K562 (cell line): ENCODE results near the gene HEG1.

Experiments
- CTBP1 ChIP-seq: fragments of 450-650 bp; IDR thresholded peaks from 2 replicates; pipeline ENCODE4 v1.6.1; 2016; ENCODE audit warnings: borderline replicate concordance
- NFYB ChIP-seq: IDR thresholded peaks from 2 replicates; pipeline ENCODE4 v1.6.1; 2011; ENCODE audit warnings: mild to moderate bottlenecking, moderate library complexity; ENCODE audit not compliant: insufficient read length; ENCODE audit errors: extremely low read depth
- SRF ChIP-seq, 2 experiments: fragments of 250-450, 450-650 bp in 1 of 2; sonication (Bioruptor Pico) in 1 of 2; sonication (generic) in 1 of 2; formaldehyde crosslinking; IDR thresholded peaks; 2 replicates each; pipeline versions ENCODE4 v1.5.0 to v1.5.1; 2020 to 2022; ENCODE audit warnings: mild to moderate bottlenecking in 1 of 2, missing genetic modification reagents in 1 of 2
- ZNF282 ChIP-seq: sonication (generic); formaldehyde crosslinking; IDR thresholded peaks from 2 replicates; pipeline ENCODE4 v1.8.1; 2023; ENCODE audit warnings: missing genetic modification reagents
- TF ChIP-seq, protein P1 (sequence below): fragments of 450-650 bp; IDR thresholded peaks from 2 replicates; pipeline ENCODE4 v1.6.1; 2016; ENCODE audit warnings: missing biosample characterization, missing genetic modification characterization

DNA sequence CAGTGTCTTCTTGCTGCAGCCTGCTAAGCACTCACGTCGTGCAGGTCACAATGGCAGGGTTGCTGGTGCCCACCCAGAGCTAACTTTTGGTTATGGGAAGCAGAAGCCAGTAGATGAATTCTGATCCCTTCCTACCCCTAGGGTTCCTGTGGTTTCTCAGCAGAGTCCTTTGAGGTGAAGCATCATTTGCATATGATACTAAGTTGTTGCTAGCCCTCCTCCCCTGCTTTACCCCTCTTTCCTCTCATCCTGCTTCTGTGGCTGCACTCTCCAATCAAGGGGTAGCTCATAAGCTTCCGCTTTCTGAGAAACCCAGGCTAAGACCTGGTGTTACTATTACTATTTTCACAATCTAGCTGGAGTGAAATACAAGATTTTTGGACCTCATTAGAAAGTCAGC lies 22.1 kb upstream of the HEG1 start:
- TF ChIP-seq, protein P1, sequence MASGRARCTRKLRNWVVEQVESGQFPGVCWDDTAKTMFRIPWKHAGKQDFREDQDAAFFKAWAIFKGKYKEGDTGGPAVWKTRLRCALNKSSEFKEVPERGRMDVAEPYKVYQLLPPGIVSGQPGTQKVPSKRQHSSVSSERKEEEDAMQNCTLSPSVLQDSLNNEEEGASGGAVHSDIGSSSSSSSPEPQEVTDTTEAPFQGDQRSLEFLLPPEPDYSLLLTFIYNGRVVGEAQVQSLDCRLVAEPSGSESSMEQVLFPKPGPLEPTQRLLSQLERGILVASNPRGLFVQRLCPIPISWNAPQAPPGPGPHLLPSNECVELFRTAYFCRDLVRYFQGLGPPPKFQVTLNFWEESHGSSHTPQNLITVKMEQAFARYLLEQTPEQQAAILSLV (tag): no peak
- no peak for TF ChIP-seq ZNF282 (CRISPR knock-in tag)
- no peak for TF ChIP-seq CTBP1
- TF ChIP-seq NFYB: no peak
- TF ChIP-seq SRF (CRISPR knock-in tag; IDR thresholded peaks at IDR 0.05): no peak
